AG04449 (cell line): ENCODE measurements around the gene AGAP1.

Experiments
- CTCF ChIA-PET: fragments of 350-600 bp; formaldehyde crosslinking; extraction: SDS; loops from one replicate; lab custom pipeline; 2021; ENCODE audit warnings: antibody characterized with exemption; lab: Yijun Ruan, JAX
- POLR2A ChIA-PET: fragments of 400-600, 350-600 bp; formaldehyde crosslinking; extraction: SDS; loops from one replicate; lab custom pipeline; 2020; ENCODE audit warnings: antibody characterized with exemption, inconsistent platforms; lab: Yijun Ruan, JAX
- DNase-seq: peaks from one replicate; pipeline ENCODE4 v3.0.0-alpha.2; 2010; ENCODE audit warnings: low read depth, low spot score
- H3K4me3 ChIP-seq: 2 replicates; pipeline ENCODE4 v1.5.1; 2011; ENCODE audit warnings: low read depth, mild to moderate bottlenecking, control low read depth, low read length
- CTCF ChIP-seq: IDR thresholded peaks from one replicate; pipeline ENCODE4 v1.5.1; 2011; ENCODE audit warnings: mild to moderate bottlenecking, moderate library complexity, low read length, control low read depth, inconsistent platforms; ENCODE audit not compliant: insufficient read depth; ENCODE audit errors: missing control alignments

Gene AGAP1

GRCh38 chr2:235841863-235842262 lies 348.0 kb downstream of the AGAP1 start:
- ChIA-PET POLR2A (no interaction called here), CTCF (interaction anchor here (1.0 to 1.2 kb wide), 2 partner anchors 62 to 339 kb away, joined by 3 to 4 read pairs; no protein-coding TSS in a partner anchor)
- DNase-seq = no peak
- TF ChIP-seq CTCF = no peak
- no peak overlapping the region for H3K4me3 ChIP-seq

GRCh38 chr2:235842941-235843340 lies 349.1 kb downstream of the AGAP1 start:
- POLR2A ChIA-PET = no interaction called here
- TF ChIP-seq CTCF = no peak
- no peak overlapping the region for H3K4me3 ChIP-seq
- DNase-seq = no peak
- CTCF ChIA-PET = no interaction called here

- POLR2A ChIA-PET = no interaction called here
- no peak for DNase-seq
- no peak for TF ChIP-seq CTCF
- no peak overlapping the region for H3K4me3 ChIP-seq
- CTCF ChIA-PET = no interaction called here
Observed at GRCh38 chr2:235843591-235844395, 349.9 kb downstream of the AGAP1 start.

- DNase-seq = no peak
- POLR2A ChIA-PET = no interaction called here
- no peak for TF ChIP-seq CTCF
- CTCF ChIA-PET = interaction anchor here (1.4 kb wide), 1 partner anchor 65 kb away, joined by 3 read pairs; no protein-coding TSS in a partner anchor
- no peak overlapping the region for H3K4me3 ChIP-seq
Observed at GRCh38 chr2:235844561-235844960, 350.7 kb downstream of the AGAP1 start.

GRCh38 chr2:235845245-235845644 lies 351.4 kb downstream of the AGAP1 start:
- no peak for TF ChIP-seq CTCF
- no peak for DNase-seq
- POLR2A ChIA-PET = no interaction called here
- CTCF ChIA-PET = interaction anchor here (1.4 kb wide), 1 partner anchor 66 kb away, joined by 3 read pairs; no protein-coding TSS in a partner anchor
- no peak overlapping the region for H3K4me3 ChIP-seq

- POLR2A ChIA-PET = no interaction called here
- TF ChIP-seq CTCF = no peak
- CTCF ChIA-PET = no interaction called here
- H3K4me3 ChIP-seq = no peak overlapping the region
- DNase-seq = no peak
Observed at GRCh38 chr2:235847576-235847975, 353.7 kb downstream of the AGAP1 start.
